NCI-H748 (cell line): ENCODE results near the gene MED15.

Experiments used
- DNase-seq: peaks from one replicate; lab custom pipeline; 2025; ENCODE audit not compliant: unreplicated experiment; lab: John Stamatoyannopoulos, UW

MED15 gene

DNA sequence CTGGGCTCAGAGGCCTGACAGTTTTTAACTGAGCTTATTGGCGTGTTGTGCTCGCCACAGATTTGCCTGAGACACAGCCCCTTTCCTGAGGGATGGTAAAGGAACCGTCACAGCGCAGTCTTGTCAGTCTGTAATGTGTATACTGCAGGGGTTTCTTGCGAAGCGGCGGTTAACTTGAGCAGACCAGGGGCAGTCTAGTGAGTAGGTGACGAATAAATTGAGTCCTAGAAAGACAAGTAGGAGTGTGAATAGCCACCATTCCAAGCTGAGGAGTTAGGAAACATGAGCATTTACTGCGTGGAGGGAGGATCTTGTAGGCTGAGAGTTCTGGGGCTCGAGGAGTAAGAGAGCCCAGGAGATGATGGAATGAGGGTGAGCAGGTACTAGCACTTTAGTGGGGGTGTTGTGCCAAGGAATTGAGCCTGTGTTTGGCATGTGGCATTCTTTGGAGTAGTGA lies 1.4 kb downstream of the MED15 start:
- DNase-seq: no peak

- no peak for DNase-seq
These were observed 2.1 kb downstream of the MED15 start for GRCh38 chr22:20509344-20510047.

- DNase-seq: no peak
These were observed 3.6 kb downstream of the MED15 start for GRCh38 chr22:20510811-20511577.

DNA sequence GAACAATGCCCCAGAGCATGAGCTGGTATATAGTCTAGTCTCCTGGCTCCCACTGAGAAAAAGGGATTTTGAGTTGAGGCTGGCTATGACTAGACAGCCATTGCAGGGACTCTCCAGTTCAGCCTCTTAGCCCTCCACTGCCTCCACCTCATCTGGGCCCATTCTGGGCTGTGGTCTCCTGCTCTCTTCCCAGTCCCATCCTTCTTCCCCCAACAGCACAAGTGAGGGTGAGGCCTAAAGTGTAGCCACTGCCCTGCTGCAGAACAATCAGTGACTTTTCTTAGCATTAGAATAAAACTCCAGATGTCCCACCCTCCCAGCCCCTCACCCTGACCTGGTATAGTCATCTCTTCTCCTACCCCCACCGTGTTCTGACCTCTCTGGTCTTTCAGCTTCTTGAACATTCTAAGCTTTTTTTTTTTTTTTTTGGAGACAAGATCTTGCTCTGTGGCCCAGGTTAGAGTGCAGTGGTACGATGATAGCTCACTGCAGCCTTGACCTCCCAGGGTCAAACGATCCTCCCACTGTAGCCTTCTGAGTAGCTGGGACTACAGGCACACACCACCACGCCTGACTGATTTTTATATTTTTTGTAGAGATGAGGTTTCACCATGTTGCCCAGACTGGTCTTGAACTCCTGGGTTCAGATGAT lies 4.3 kb downstream of the MED15 start:
- no peak for DNase-seq

DNA sequence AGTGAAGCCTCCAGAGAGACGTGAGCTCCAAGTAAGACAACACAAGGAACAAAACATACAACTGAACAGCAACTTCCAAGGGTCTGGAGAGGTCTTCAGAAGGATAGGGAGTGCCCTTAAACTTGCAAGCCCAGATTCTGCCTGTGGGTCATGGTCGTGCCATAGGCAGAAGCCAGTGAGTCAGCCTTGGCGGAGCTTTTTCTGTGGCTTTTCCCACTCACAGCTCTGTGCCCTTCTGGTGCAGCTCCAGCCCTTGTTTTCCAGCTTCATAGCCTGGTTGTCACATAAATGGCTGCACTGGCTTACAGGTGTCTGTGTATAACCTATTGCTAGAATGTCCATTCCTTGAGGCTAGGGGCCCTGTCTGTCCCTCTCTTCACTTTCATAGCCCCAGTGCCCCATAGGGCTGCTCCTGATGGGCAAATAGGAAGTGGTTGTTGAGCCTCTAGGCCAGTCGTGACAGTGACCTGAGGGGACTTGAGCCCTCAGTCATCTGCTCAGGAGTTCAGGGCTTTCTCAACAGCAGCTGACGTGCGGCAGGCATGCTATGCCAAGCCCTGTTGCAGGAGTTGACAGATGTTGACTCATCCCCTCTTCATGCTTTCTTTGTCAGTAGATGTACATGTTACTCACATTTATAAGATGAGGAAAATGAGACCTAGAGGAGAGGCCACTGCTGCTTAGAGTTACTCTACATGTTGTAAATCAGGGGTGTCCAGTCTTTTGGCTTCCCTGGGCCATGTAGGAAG lies 7.4 kb downstream of the MED15 start:
- DNase-seq: no peak

- no peak for DNase-seq
These were observed 9.0 kb downstream of the MED15 start for GRCh38 chr22:20516399-20516798.

DNA sequence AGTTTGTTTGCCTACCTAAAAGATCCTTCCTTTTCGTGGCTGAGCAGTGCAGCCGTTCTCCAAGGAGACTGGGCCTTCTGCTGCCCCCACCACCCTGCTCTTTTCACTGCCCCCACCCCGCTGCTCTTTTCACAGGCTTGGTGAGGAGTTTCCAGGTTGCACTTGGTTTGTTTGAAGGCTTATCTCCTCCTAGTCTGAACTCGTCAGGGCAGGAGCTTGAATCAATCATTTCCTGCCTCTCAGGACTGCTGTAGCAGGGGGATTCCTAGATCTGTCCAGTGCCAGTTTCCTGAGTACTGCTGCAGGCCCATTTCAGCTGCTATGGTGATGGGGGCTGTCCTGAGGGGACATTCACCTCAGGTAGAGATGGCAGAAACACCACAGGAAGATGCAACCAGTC lies 10.0 kb downstream of the MED15 start:
- no peak for DNase-seq

- no peak for DNase-seq
These were observed 10.6 kb downstream of the MED15 start for GRCh38 chr22:20517841-20518592.

DNA sequence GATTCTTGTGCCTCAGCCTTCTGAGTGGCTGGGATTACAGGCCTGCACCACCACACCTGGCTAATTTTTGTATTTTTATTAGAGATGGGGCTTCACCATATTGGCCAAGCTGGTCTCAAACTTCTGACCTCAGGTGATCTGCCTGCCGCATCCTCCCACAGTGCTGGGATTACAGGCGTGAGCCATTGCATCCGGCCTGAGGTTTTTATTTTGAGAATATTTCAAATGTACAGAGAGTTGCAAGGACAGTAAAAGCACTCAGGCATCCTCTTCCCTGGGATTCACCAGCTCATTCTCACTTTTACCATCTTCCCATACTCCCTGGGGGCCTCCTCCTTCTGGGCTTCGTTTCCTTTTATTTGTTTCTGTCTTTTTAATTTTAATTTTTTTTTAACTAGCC lies 12.1 kb downstream of the MED15 start:
- DNase-seq: no peak

DNA sequence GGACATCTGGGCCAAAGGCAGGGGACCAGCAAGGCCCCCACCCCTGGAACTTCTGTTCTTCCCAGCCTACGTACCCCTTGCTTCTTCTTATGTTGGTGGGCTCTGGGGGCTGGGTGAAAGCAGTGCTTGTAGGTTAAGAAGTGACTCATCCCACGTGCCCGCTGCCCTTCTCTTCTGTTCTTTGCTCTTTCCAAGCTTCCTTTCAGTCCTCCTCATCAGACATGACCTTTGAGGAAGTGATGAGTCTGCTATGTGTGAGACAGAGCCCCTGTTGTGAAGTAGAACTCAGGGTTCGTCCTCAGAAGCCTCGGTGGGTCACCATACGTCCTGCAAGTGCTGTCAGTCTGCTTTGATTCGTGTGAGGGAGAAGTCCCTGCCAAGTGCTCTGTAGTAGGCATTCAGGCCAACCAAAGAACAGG lies 12.7 kb downstream of the MED15 start:
- DNase-seq: no peak

DNA sequence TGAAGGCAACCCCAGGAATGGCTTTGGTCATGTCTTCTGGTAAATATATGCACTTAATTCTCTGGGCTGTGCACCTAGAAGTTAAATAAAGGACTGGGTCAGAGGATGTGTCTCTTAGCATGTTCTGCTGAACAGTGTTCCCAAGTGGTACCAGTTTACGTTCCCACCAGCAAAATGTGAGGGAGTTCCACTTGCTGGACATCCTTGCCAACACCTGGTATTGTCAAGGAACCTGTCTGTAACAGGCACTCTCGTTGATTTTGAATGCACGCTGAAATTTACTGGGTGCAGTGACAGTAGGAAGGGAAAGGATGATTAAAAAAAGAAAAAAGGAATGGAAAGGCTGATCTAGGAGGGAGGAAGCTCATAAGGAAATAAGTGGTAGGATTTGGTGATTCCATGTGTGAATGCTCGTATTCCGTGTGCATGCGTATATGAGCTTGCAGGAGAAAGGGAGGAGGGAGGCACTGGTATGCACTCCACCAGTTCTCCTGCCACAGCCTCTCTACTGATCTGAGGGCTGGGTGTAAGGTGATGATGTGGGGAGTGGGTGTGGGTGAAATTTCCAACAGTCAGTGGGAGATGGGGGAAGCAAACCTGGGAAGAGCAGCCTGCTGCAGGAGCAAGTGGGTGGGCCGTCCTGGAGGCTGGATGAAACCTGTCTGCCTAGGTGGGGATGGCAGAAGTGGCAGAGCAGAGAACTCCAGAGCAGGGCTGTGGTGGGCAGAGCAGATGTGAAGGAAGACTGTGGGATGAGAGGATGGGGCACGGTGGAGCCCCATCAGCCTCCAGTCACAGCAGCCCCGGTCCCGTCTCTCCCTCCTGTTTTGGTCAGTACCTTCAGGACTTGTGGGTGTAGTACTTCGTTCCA lies 15.0 kb downstream of the MED15 start:
- DNase-seq: no peak

DNA sequence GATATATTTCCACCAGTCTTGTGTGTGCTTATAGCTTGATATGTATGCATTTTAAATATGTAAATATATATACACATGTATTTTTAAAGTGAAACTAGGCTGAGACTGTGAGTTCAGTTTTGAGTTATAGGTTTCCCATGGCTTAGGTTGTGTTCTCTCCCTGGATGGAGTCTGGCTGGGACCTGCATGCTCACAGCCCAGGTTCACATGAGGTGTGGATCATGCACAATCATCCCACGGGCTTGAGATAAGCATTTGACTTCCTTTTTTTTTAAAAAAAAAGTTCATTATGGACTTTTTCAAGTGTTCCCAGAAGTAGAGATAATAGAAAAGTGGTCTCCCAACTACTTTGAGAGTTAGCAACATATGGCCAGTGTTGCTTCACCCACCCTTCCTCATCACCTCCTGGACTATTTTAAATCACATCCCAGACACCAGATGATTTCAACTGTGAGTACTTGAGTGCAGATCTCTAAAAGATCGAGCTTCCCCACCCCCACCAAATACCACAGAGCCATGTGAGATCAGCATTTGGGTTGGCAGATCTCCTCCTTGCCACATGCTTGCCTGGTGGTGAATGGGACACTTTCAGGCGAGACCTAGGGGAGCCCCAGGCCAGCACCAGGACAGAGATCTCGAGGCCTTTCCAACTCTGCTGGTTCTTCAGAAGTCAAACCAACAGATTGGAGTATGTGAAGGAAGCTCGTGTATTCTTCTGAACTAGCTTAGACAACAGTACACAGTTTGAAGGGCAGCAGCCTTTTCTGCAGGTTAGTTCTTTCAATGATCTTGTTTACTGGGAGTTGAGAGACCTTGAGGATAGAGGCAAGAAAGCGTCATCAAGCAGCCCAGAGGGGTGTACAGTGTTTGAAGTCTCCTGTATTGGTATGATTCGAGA lies 15.9 kb downstream of the MED15 start:
- no peak for DNase-seq

- DNase-seq: peak; percentile 26
These were observed 16.6 kb downstream of the MED15 start for GRCh38 chr22:20524004-20524481.

DNA sequence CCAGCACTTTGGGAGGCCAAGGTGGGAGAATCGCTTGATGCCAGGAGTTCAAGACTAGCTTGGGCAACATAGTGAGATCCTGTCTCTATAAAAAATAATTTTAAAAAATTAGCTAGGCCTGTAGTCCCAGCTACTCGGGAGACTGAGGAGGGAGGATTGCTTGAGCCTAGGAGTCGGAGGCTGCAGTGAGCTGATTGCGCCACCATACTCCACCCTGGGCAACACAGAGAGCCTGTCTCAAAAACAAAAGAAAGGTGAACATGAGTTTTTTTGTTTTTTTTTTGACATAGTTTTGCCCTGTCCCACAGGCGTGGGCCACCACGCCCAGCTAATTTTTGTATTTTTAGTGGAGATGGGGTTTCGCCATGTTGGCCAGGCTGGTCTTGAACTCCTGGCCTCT lies 17.6 kb downstream of the MED15 start:
- DNase-seq: no peak

GRCh38 chr22:20526305-20526627 lies 18.9 kb downstream of the MED15 start:
- DNase-seq: no peak

- no peak for DNase-seq
These were observed 19.4 kb downstream of the MED15 start for GRCh38 chr22:20526628-20527355.

DNA sequence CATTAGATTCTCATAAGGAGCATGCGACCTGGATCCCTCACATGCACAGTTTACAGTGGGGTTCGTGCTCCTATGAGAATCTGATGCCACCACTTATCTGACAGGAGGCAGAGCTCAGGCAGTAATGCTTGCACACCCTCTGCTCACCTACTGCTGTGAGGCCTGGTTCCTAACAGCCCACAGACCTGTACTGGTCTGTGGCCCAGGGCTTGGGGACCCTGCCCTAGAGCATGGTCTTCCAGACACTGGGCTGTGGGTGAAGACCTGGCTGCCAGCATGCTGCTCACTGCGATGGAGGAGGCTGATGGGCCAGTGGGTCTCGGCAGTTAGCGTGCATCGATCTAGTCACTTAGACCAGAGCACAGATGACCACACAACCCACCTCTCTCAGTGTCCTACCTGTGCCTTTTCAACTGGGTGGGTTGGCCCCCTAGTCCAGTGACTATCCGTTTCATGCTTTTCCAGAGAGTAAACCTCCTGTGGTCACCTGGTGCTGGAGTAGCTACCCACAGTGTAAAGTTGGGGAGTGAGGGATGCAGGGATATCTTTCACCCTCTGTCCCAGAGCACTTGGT lies 21.1 kb downstream of the MED15 start:
- no peak for DNase-seq
